ENCODE data around the gene ABHD4. TPM values are rescaled to one million over a fixed set of nuclear protein-coding genes. Genes with fewer than 3 reads are reported as not detected.

The ABHD4 gene
- total and polyA plus RNA-seq, 2 experiments from 2014 or later = 39.1 to 40.0 TPM

DNA sequence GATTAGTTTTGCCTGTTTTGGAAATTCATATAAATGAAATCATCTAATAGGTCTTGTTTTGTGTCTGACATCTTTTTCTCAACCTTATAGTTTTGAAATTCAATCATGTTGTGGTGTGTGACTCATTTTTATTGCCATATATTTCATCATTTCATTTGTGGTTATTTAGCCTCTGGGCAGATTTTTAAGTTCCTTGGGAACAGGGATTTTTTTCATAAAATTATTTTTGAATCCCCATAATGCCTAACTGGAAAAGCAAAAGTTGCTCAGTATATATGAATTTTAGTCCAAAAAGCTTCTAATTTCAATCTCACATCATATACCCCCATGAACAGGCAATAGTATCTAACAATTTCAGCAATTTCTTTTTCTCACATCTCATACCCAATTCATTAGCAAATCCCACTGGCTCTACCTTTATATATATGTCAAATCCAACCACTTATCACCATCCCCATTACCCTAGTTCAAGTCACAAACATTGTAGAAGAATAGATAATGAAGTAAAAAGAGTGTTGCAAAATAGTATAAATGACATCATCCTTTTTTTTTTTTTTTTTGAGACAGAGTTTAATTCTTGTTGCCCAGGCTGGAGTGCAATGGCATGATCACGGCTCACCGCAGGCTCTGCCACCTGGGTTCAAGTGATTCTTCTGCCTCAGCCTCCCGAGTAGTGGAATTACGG lies 48.6 kb downstream of the ABHD4 start:
- no peak overlapping the region for H2AFZ ChIP-seq

More for the DNA sequence above, 48.6 kb downstream of the ABHD4 start:
- Histone ChIP-seq H3K9me2 (ENCODE audit: insufficient read depth) (no peaks in the 10 kb centered on the region), H3K4me2 (no peak overlapping the region), H3K4me1 (ENCODE audit: insufficient read depth) (no peaks in the 10 kb centered on the region), H3K27ac (ENCODE audit: low read depth) (no peak overlapping the region), H3K4me3 (no peak overlapping the region), H4K20me1 (replicated peaks; ENCODE audit: insufficient read depth) (no peaks in the 10 kb centered on the region), H3K79me2 (replicated peaks; ENCODE audit: insufficient read depth) (no peaks in the 10 kb centered on the region), H3F3A (replicated peaks; ENCODE audit: low read depth) (no peaks in the 10 kb centered on the region), H3K27me3 (ENCODE audit: insufficient read depth) (no peaks in the 10 kb centered on the region), H3K36me3 (ENCODE audit: insufficient read depth) (no peaks in the 10 kb centered on the region)
- no peak for ATAC-seq
- Mint-ChIP-seq H3K27me3 (ENCODE audit: insufficient read depth, low read depth, poor library complexity) (peaks cover 2% of the 10 kb centered on the region), H3K27ac (no peak overlapping the region), H3K9me3 (no peaks in the 10 kb centered on the region), H3K36me3 (ENCODE audit: low read depth) (no peaks in the 10 kb centered on the region), H3K4me1 (no peaks in the 10 kb centered on the region), H3K4me3 (no peak overlapping the region)
- DNase-seq (ENCODE audit: low spot score) = no peak
- TF ChIP-seq, protein P1, sequence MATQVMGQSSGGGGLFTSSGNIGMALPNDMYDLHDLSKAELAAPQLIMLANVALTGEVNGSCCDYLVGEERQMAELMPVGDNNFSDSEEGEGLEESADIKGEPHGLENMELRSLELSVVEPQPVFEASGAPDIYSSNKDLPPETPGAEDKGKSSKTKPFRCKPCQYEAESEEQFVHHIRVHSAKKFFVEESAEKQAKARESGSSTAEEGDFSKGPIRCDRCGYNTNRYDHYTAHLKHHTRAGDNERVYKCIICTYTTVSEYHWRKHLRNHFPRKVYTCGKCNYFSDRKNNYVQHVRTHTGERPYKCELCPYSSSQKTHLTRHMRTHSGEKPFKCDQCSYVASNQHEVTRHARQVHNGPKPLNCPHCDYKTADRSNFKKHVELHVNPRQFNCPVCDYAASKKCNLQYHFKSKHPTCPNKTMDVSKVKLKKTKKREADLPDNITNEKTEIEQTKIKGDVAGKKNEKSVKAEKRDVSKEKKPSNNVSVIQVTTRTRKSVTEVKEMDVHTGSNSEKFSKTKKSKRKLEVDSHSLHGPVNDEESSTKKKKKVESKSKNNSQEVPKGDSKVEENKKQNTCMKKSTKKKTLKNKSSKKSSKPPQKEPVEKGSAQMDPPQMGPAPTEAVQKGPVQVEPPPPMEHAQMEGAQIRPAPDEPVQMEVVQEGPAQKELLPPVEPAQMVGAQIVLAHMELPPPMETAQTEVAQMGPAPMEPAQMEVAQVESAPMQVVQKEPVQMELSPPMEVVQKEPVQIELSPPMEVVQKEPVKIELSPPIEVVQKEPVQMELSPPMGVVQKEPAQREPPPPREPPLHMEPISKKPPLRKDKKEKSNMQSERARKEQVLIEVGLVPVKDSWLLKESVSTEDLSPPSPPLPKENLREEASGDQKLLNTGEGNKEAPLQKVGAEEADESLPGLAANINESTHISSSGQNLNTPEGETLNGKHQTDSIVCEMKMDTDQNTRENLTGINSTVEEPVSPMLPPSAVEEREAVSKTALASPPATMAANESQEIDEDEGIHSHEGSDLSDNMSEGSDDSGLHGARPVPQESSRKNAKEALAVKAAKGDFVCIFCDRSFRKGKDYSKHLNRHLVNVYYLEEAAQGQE (IDR thresholded peaks at IDR 0.05; ENCODE audit: unreplicated experiment) = no peak
- TF ChIP-seq, protein P2, sequence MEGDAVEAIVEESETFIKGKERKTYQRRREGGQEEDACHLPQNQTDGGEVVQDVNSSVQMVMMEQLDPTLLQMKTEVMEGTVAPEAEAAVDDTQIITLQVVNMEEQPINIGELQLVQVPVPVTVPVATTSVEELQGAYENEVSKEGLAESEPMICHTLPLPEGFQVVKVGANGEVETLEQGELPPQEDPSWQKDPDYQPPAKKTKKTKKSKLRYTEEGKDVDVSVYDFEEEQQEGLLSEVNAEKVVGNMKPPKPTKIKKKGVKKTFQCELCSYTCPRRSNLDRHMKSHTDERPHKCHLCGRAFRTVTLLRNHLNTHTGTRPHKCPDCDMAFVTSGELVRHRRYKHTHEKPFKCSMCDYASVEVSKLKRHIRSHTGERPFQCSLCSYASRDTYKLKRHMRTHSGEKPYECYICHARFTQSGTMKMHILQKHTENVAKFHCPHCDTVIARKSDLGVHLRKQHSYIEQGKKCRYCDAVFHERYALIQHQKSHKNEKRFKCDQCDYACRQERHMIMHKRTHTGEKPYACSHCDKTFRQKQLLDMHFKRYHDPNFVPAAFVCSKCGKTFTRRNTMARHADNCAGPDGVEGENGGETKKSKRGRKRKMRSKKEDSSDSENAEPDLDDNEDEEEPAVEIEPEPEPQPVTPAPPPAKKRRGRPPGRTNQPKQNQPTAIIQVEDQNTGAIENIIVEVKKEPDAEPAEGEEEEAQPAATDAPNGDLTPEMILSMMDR (conservative IDR thresholded peaks at IDR 0.05; ENCODE audit: low read depth in 2 of 2) = no peak
- no peak for TF ChIP-seq EZH2phosphoT487 (IDR thresholded peaks at IDR 0.05; ENCODE audit: unreplicated experiment)
- TF ChIP-seq, protein P3, sequence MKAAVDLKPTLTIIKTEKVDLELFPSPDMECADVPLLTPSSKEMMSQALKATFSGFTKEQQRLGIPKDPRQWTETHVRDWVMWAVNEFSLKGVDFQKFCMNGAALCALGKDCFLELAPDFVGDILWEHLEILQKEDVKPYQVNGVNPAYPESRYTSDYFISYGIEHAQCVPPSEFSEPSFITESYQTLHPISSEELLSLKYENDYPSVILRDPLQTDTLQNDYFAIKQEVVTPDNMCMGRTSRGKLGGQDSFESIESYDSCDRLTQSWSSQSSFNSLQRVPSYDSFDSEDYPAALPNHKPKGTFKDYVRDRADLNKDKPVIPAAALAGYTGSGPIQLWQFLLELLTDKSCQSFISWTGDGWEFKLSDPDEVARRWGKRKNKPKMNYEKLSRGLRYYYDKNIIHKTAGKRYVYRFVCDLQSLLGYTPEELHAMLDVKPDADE (IDR thresholded peaks at IDR 0.05) = no peak
- TF ChIP-seq EZH2 (IDR thresholded peaks at IDR 0.05; ENCODE audit: low read depth, unreplicated experiment) = no peak
- TF ChIP-seq STAT1 (IDR thresholded peaks at IDR 0.05; ENCODE audit: unreplicated experiment) = no peak
- TF ChIP-seq NANOG (IDR thresholded peaks at IDR 0.05; ENCODE audit: borderline replicate concordance) = no peak
- TF ChIP-seq, protein P4, sequence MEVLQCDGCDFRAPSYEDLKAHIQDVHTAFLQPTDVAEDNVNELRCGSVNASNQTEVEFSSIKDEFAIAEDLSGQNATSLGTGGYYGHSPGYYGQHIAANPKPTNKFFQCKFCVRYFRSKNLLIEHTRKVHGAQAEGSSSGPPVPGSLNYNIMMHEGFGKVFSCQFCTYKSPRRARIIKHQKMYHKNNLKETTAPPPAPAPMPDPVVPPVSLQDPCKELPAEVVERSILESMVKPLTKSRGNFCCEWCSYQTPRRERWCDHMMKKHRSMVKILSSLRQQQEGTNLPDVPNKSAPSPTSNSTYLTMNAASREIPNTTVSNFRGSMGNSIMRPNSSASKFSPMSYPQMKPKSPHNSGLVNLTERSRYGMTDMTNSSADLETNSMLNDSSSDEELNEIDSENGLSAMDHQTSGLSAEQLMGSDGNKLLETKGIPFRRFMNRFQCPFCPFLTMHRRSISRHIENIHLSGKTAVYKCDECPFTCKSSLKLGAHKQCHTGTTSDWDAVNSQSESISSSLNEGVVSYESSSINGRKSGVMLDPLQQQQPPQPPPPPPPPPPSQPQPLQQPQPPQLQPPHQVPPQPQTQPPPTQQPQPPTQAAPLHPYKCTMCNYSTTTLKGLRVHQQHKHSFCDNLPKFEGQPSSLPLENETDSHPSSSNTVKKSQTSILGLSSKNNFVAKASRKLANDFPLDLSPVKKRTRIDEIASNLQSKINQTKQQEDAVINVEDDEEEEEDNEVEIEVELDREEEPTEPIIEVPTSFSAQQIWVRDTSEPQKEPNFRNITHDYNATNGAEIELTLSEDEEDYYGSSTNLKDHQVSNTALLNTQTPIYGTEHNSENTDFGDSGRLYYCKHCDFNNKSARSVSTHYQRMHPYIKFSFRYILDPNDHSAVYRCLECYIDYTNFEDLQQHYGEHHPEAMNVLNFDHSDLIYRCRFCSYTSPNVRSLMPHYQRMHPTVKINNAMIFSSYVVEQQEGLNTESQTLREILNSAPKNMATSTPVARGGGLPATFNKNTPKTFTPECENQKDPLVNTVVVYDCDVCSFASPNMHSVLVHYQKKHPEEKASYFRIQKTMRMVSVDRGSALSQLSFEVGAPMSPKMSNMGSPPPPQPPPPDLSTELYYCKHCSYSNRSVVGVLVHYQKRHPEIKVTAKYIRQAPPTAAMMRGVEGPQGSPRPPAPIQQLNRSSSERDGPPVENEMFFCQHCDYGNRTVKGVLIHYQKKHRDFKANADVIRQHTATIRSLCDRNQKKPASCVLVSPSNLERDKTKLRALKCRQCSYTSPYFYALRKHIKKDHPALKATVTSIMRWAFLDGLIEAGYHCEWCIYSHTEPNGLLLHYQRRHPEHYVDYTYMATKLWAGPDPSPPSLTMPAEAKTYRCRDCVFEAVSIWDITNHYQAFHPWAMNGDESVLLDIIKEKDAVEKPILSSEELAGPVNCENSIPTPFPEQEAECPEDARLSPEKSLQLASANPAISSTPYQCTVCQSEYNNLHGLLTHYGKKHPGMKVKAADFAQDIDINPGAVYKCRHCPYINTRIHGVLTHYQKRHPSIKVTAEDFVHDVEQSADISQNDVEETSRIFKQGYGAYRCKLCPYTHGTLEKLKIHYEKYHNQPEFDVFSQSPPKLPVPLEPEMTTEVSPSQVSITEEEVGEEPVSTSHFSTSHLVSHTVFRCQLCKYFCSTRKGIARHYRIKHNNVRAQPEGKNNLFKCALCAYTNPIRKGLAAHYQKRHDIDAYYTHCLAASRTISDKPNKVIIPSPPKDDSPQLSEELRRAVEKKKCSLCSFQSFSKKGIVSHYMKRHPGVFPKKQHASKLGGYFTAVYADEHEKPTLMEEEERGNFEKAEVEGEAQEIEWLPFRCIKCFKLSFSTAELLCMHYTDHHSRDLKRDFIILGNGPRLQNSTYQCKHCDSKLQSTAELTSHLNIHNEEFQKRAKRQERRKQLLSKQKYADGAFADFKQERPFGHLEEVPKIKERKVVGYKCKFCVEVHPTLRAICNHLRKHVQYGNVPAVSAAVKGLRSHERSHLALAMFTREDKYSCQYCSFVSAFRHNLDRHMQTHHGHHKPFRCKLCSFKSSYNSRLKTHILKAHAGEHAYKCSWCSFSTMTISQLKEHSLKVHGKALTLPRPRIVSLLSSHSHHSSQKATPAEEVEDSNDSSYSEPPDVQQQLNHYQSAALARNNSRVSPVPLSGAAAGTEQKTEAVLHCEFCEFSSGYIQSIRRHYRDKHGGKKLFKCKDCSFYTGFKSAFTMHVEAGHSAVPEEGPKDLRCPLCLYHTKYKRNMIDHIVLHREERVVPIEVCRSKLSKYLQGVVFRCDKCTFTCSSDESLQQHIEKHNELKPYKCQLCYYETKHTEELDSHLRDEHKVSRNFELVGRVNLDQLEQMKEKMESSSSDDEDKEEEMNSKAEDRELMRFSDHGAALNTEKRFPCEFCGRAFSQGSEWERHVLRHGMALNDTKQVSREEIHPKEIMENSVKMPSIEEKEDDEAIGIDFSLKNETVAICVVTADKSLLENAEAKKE (CRISPR knock-in tag; IDR thresholded peaks at IDR 0.05) = no peak
- no peak for TF ChIP-seq CREB1 (CRISPR knock-in tag; IDR thresholded peaks at IDR 0.05; ENCODE audit: low read depth)
